ENCODE measurements around the gene MAP3K8.

DNA sequence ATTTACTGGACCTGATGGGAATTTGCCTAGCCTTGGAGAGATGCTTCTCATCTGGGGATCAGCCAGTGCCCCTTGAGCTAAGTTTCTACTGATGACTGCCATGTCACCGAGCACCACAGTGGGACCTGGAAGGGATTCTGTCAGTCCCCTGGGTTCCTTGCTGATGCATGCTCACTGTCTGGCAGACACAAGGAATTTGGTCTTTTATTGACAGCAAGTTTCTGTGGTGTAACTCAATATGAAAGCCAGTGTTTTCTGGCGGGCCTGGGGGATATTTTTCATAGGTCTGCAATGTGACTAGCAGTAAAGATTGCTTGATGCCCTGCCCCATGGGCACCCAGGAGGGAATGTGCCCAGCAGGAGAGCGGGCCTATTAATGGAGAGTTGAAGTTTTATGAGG lies 30.7 kb downstream of the MAP3K8 start:
- TF ChIP-seq ZNF416 (CRISPR knock-in tag; IDR thresholded peaks at IDR 0.05) = no peak
- TF ChIP-seq, protein P1, sequence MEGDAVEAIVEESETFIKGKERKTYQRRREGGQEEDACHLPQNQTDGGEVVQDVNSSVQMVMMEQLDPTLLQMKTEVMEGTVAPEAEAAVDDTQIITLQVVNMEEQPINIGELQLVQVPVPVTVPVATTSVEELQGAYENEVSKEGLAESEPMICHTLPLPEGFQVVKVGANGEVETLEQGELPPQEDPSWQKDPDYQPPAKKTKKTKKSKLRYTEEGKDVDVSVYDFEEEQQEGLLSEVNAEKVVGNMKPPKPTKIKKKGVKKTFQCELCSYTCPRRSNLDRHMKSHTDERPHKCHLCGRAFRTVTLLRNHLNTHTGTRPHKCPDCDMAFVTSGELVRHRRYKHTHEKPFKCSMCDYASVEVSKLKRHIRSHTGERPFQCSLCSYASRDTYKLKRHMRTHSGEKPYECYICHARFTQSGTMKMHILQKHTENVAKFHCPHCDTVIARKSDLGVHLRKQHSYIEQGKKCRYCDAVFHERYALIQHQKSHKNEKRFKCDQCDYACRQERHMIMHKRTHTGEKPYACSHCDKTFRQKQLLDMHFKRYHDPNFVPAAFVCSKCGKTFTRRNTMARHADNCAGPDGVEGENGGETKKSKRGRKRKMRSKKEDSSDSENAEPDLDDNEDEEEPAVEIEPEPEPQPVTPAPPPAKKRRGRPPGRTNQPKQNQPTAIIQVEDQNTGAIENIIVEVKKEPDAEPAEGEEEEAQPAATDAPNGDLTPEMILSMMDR (IDR thresholded peaks at IDR 0.05) = no peak
